KMS-11 (cell line): ENCODE results near the gene GBE1.

Experiments
- H2AFZ ChIP-seq: fragments of 200-600 bp; sonication (generic); 2 replicates; pipeline ENCODE4 v1.6.1; 2016; ENCODE audit warnings: antibody characterized with exemption, mixed run types, low read depth
- H3K27ac ChIP-seq: fragments of 200-600 bp; sonication (generic); 2 replicates; pipeline ENCODE4 v1.6.1; 2016; ENCODE audit warnings: mild to moderate bottlenecking, mixed run types
- H3K27me3 ChIP-seq: fragments of 200-600 bp; sonication (generic); 2 replicates; pipeline ENCODE4 v1.6.1; 2017; ENCODE audit warnings: mild to moderate bottlenecking, low read depth, mixed run types, moderate library complexity; ENCODE audit not compliant: insufficient read depth
- H3K36me3 ChIP-seq: fragments of 200-600 bp; sonication (generic); 2 replicates; pipeline ENCODE4 v1.6.1; 2017; ENCODE audit warnings: mild to moderate bottlenecking, mixed run types; ENCODE audit not compliant: insufficient read depth
- H3K4me1 ChIP-seq: fragments of 200-600 bp; sonication (generic); 2 replicates; pipeline ENCODE4 v1.6.1; 2016; ENCODE audit warnings: mild to moderate bottlenecking, low read depth, mixed run types; ENCODE audit not compliant: poor library complexity, severe bottlenecking
- H3K4me2 ChIP-seq: fragments of 200-600 bp; sonication (generic); 2 replicates; pipeline ENCODE4 v1.7.0; 2016; ENCODE audit warnings: mild to moderate bottlenecking, mixed run types
- H3K4me3 ChIP-seq: fragments of 200-600 bp; sonication (generic); IDR thresholded peaks from 2 replicates; pipeline ENCODE4 v1.6.1; 2017; ENCODE audit warnings: low read depth, low read length, mixed read lengths; ENCODE audit not compliant: insufficient read depth
- H3K79me2 ChIP-seq: fragments of 200-600 bp; sonication (generic); 2 replicates; pipeline ENCODE4 v1.6.1; 2016; ENCODE audit warnings: low read depth, mixed run types; ENCODE audit not compliant: insufficient read depth
- H3K9ac ChIP-seq: fragments of 200-600 bp; sonication (generic); 2 replicates; pipeline ENCODE4 v1.6.1; 2016; ENCODE audit warnings: mild to moderate bottlenecking, mixed run types
- H4K20me1 ChIP-seq: fragments of 200-600 bp; sonication (generic); 2 replicates; pipeline ENCODE4 v1.6.1; 2016; ENCODE audit warnings: mild to moderate bottlenecking, mixed run types; ENCODE audit not compliant: insufficient read depth
- TF ChIP-seq, protein P1 (sequence below): fragments of 200-600 bp; sonication (generic); conservative IDR thresholded peaks from 2 replicates; pipeline ENCODE4 v1.6.1; 2017; ENCODE audit warnings: low read depth, mild to moderate bottlenecking, antibody characterized with exemption, low read length, moderate library complexity, mixed read lengths

Gene GBE1

GRCh38 chr3:81782585-81782984, 21.1 kb upstream of the GBE1 start:
- no peaks in the 10 kb centered on the region for H4K20me1 ChIP-seq
- H3K27me3 ChIP-seq = no peaks in the 10 kb centered on the region
- no peak overlapping the region for H3K27ac ChIP-seq
- H3K9ac ChIP-seq = no peak overlapping the region
- TF ChIP-seq, protein P1, sequence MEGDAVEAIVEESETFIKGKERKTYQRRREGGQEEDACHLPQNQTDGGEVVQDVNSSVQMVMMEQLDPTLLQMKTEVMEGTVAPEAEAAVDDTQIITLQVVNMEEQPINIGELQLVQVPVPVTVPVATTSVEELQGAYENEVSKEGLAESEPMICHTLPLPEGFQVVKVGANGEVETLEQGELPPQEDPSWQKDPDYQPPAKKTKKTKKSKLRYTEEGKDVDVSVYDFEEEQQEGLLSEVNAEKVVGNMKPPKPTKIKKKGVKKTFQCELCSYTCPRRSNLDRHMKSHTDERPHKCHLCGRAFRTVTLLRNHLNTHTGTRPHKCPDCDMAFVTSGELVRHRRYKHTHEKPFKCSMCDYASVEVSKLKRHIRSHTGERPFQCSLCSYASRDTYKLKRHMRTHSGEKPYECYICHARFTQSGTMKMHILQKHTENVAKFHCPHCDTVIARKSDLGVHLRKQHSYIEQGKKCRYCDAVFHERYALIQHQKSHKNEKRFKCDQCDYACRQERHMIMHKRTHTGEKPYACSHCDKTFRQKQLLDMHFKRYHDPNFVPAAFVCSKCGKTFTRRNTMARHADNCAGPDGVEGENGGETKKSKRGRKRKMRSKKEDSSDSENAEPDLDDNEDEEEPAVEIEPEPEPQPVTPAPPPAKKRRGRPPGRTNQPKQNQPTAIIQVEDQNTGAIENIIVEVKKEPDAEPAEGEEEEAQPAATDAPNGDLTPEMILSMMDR = no peak
- no peaks in the 10 kb centered on the region for H3K79me2 ChIP-seq
- H3K36me3 ChIP-seq = no peaks in the 10 kb centered on the region
- H3K4me3 ChIP-seq = no peak overlapping the region
- no peak overlapping the region for H2AFZ ChIP-seq
- peaks cover 17% of the 10 kb centered on the region for H3K4me1 ChIP-seq
- no peak overlapping the region for H3K4me2 ChIP-seq

DNA sequence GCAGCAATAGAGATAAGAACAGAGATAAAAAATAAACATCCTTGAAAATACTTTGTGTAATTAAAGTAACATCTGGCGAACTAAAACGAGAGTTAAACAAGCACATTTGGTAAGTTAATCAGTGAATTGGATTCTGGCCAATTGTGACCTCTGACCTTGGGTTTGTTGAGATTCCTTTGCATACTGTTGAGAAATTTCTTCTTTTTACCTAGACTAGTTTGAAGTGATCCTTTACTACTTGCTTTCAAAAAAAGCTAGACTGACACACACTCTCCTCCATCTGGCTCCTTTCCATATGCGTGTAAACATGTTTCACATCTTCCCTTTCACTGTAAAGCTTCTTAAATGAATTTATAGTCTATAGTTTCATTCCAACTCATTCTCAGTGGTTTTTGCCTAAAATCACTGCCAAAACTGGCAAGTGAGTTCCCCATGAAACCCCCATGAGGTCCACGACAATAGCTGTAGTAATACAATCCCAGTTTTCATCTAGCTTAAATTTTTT, 17.3 kb upstream of the GBE1 start:
- Histone ChIP-seq H3K4me3 (no peak overlapping the region), H2AFZ (no peak overlapping the region), H3K4me1 (peaks cover 17% of the 10 kb centered on the region), H3K9ac (no peak overlapping the region), H3K27me3 (no peaks in the 10 kb centered on the region), H3K79me2 (no peaks in the 10 kb centered on the region), H4K20me1 (no peaks in the 10 kb centered on the region), H3K27ac (peak overlapping the region; percentile 18; the same call in 1 of the 2 replicates), H3K36me3 (no peaks in the 10 kb centered on the region), H3K4me2 (peak overlapping the region; percentile 34)
- TF ChIP-seq, protein P1 = no peak

DNA sequence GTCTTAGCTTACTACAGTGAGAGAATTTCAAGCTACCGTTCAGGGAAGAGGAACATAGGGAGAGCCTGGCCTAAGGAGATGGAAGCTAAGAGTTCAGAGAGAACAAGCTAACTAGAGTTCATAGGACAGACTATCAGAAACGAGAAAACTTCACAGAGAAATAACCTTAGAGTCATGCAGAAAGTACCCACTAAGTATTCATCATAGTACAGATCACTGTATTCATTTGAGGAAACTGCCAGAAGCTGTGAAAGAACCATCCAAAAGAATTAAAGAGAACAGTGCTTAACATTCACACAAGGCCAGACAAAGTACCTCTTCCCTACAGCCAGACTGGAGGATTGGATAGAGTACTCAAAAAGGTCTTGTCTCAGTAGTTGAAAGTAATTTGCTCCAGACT, 15.2 kb upstream of the GBE1 start:
- Histone ChIP-seq H4K20me1 (no peaks in the 10 kb centered on the region), H3K4me1 (peaks cover 17% of the 10 kb centered on the region), H3K79me2 (no peaks in the 10 kb centered on the region), H3K4me3 (no peak overlapping the region), H2AFZ (no peak overlapping the region), H3K27ac (no peak overlapping the region), H3K9ac (no peak overlapping the region), H3K36me3 (no peaks in the 10 kb centered on the region), H3K4me2 (no peak overlapping the region), H3K27me3 (no peaks in the 10 kb centered on the region)
- TF ChIP-seq, protein P1 = no peak

DNA sequence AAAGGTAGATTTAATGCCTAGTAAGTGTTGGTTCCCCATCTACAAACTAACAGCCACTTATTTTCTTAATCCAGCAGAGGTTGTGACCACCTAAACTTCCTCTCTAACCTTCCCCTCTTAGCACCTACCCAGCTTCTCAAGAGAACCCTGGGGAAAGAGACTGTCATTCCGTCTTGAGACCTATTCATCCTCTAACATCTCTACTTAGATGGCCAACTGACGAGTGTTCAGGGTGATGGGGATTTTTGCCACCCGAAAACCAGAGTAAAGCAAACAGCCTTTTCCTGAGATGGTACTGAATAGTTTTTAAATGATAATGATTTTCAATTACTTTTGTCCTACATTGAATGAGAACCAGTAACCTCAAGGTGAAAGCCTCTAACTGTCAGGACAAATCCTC, 9.3 kb upstream of the GBE1 start:
- no peaks in the 10 kb centered on the region for H3K27me3 ChIP-seq
- H4K20me1 ChIP-seq = no peaks in the 10 kb centered on the region
- no peak overlapping the region for H3K4me2 ChIP-seq
- peaks cover 5% of the 10 kb centered on the region for H3K4me1 ChIP-seq
- H3K27ac ChIP-seq = no peak overlapping the region
- TF ChIP-seq, protein P1 = no peak
- no peak overlapping the region for H3K9ac ChIP-seq
- H3K36me3 ChIP-seq = no peaks in the 10 kb centered on the region
- no peaks in the 10 kb centered on the region for H3K79me2 ChIP-seq
- H3K4me3 ChIP-seq = no peak overlapping the region
- no peak overlapping the region for H2AFZ ChIP-seq
